ENCODE results near the gene ZFYVE28.
"Not testable (repeated sequence)": the region's sequence is repeated elsewhere in the genome, so short reads cannot be mapped to it uniquely, and the experiment has no call there.

The ZFYVE28 gene

GRCh38 chr4:2446656-2447564 lies 28.5 kb upstream of the ZFYVE28 start:
- DNase-seq (ENCODE audit: low read depth in 2 of 2) = no peak

DNA sequence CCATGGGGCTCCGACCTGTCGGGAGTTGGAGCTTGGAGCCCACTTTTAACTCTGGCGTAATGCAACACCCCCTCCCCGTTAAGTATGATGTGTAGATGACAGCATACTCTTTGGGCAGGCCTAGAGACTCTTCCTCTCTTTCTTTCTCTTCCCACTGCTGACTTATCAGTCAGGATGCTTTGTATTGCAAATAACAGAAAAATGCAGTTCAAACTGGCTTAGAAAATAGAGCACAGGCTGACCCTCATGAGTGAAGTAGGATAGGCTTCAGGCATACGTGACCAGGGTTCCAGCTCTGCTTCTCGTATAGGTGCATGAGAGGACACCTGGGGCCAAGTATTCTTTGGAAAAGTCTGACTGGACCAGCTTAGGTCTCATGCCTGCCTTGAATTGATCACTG lies 27.1 kb upstream of the ZFYVE28 start:
- DNase-seq (ENCODE audit: low read depth in 2 of 2) = no peak

DNA sequence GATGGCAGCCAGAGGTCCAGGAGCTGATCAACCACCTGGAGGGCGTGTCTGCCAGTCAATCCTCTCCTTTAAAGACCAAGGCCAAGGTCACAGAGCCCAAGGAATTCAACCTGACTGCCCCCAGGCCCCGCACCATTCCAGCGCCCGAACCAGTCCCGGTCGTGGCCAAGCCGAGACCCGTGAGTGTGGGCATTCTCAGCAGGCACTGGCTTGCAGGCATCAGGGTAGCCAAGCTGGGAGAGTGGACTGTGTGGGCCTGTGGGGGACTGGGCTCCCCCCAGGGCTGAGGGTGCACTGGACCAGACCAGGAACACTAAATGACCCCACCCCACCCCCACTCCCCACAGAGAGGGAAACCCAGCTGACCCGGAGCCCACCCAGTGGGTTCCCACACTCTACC lies 26.7 kb upstream of the ZFYVE28 start:
- no peak for DNase-seq (ENCODE audit: low read depth in 2 of 2)

GRCh38 chr4:2443956-2444740 lies 25.7 kb upstream of the ZFYVE28 start:
- no peak for DNase-seq (ENCODE audit: low read depth in 2 of 2)

DNA sequence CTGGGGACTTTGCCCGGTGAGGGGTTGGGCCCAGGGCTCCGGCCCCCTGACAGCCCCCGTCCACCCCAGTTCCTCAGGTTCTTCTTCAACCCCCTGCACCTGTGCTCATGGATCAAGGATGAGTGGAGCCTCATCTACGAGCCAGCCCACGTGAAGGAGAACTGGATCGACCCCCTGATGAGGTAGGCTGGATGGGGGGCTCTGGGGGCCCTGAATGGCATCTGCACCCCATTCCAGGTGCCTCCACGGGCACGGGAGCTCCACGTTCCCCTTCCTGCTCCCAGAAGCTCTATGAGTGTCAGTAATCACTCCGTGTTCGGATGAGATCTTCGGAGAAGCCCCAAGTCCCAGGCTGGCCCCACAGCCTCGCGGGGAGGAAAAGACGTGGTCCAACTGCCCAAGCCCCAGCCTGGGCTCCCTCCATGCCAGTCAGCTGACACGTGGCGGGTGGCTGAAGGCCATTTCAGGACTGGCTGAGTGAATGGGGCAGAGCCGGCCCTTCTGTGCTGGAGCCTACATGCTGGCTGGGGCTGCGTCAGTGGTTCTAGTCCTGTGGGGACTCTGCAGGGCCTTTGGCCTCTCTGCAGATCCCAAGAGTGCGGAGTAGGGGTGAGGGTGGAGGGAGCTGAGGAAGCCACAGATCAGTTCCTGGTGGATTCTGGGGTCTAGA lies 24.8 kb upstream of the ZFYVE28 start:
- no peak for DNase-seq (ENCODE audit: low read depth in 2 of 2)

- DNase-seq (ENCODE audit: low read depth in 2 of 2) = no peak
These were observed 23.9 kb upstream of the ZFYVE28 start for GRCh38 chr4:2442175-2442993.

DNA sequence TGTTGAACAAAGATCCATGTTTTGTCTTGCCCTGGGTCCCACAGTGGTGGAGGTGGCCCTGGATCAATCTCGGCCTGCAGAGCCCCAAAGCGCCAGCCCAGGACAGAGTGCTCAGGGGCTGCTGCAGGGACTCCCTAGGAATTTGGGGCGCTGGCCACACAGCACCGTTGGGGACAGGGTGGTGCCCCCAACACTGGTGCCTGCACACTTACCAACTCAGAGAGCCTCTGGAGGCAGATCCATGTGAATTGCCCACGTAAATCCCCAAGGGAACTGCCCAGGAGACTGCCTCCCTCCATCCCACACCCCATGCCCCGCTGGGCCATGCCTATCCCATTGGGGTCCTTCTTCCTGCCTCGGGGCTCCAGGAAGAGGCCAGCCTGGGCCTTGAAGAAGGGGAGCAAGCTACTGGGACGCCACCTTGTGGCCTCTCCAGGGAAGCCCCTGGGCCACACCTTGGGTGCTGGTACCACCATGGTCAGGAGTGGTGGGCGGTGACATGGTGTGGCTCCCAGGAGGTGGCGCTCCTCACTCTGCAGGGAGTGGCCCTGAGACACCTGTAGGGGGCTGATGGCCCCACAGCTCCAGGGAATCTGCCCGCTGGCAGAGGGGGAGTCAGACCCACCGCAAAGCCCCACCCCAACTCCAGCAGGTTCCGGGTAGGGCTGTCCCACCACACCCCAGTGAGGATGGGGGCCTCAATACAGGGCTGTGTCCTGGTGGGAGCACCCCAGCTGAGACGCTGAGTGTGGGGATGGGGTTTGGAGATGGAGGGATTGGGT lies 23.1 kb upstream of the ZFYVE28 start:
- DNase-seq (ENCODE audit: low read depth in 2 of 2) = peak; percentile 79 to 82

DNA sequence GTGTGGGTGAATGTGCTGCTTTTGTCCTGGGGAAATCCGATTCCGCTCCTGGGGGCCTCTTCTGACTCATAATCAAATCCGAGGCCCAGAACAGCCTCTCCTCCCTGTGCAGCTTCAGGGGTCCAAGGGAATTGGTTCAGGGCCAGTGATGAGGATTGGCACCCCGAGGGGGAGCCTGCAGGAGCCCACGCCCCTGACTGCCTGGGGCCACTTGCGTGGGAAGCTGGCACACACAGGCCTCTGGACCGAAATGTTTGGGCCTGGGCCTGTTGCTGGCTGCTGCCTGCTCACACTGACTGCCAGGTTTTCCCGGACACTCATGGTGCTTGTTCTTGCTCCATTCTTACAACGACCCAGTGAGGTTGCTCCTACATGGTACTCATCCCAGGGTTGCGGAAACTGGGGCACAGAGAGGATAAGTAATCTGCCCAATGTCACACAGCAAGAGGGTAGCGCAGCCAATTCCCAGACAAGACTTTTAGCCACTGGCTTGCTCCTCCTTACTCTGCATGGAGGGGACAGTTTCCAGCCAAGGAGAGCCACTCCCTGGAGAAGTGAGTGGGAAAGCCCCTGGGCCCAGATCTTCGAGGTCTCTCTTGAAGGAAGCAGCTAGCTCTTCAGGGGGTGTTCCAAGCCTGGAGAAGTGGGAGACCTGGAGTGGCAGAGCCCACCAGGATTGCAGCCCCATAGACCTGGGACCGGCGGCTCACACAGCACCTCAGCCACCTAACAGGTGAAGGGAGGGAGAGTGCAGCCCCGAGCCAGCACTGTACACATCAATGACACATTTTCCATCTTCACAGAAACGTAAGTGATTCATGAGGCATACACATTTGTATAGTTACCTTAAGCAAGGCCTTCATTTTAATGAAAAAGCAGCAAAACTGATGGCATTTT lies 20.6 kb upstream of the ZFYVE28 start:
- no peak for DNase-seq (ENCODE audit: low read depth in 2 of 2)

- no peak for DNase-seq (ENCODE audit: low read depth in 2 of 2)
These were observed 19.2 kb upstream of the ZFYVE28 start for GRCh38 chr4:2437475-2438215.

DNA sequence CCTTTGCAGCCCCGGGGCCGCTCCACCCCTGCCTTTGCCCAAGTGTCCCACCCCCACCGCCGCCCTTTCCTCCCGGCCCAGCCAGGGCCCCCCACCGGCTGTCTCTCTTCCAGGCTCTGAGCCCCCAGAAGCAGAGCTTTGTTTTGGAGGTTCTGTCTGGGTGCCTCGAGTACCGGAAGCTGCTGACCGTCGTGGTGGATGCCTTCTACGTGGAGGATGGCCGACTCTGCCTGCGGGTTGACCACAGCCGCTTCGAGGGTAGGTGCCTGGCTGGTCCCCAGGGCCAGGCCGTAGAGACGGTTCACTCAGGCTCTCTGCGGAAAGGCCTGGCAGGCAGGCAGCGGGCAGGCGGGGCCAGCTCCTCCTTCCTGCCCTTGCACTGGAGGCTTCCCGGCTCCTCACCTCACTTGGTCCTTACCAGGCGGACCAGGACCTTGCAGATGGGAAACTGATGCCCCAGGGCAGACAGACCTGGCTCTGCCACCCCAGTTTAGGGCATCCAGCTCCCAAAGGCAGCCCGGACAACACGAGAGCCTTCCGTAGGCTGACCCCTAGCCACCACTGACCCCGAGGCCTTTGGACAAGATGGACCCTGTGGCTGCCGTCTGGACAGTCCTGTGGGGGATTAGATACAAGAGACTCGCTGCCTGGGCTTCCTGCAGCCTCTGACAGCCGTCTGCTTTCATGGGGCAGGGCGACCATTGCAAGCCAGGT lies 18.5 kb upstream of the ZFYVE28 start:
- DNase-seq (ENCODE audit: low read depth in 2 of 2) = no peak

DNA sequence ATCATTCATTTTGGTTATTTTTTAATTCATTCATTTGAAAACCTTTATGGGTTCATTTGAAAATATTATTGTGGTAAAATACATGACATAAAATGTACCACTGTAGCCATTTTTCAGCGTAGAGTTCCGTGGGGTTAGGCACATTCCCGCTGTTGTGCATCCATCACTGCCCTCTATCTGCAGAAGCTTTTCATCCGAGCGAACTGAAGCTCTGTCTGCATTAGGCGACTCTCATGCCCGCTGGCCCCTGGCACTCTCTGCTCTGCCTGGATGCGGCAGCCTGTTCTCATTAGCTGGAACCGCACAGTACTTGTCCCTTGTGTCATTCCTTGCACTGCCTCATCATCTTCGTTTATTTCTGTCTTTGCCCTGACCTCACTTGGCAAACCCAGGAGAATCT lies 17.9 kb upstream of the ZFYVE28 start:
- DNase-seq (ENCODE audit: low read depth in 2 of 2) = no peak

DNA sequence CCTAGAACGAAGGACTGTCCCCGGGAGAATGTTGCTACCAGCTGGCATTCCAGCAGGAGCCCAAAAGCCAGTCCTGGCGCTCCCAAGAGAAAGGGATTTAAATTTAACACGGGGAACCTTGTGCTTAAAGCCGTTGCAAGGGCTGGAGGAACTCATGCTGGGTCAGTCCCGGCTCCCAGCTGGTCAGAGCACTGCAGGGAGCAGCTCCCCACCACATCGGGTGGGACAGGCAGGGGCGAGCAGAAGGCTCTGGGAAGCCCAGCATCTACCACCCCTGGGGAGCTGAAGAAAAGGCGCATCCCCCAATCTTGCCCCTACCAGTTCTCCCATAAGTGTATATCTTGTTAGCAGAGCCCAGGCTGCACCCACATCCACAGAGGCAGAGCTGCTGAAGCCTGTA lies 16.0 kb upstream of the ZFYVE28 start:
- DNase-seq (ENCODE audit: low read depth in 2 of 2) = no peak

- no peak for DNase-seq (ENCODE audit: low read depth in 2 of 2)
These were observed 15.3 kb upstream of the ZFYVE28 start for GRCh38 chr4:2433609-2434350.

DNA sequence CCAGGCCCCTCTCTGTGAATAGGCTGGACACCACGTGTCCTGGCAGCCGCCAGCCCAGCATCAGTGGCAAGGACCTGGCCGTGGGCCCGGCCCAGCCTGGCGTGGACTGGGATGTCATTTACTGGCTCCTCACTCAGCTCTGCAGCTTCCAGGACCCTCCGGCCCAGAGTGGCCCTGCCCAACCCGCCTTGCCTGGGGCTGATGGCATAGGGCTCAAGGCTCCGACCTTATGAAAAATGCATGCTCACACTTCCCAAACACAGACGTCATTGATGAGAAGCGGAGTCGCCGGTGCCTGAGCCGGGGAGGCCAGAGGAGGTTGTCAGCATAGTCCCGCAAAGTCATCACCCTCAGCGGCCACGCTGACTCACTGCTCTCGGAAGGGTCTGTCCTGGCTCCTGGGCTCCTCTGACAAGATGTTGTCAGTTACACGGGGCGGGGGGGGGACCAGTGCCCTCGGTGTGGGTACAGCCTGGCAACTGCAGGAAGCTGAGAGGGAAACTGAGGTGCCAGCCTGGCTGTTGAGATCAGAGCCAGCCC lies 14.6 kb upstream of the ZFYVE28 start:
- DNase-seq (ENCODE audit: low read depth in 2 of 2) = no peak

DNA sequence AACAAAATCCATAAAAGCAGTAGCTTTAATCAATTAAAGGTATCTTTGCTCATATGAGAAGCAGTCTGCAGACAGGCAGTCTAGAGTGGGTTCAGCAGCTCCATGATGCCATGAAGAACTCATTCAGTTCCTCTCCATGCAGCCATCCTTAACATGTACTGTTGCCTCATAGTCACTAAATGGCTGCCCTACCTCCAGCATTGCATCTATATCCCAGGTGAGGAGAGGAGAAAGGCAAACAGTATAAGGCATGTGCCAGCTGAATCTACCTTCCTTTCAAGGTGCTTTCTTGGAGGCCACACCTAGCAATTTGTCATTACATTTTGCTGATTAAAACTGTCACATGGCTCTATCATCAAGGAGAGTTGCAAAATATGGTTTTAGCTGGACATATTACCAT lies 13.6 kb upstream of the ZFYVE28 start:
- no peak for DNase-seq (ENCODE audit: low read depth in 2 of 2)

DNA sequence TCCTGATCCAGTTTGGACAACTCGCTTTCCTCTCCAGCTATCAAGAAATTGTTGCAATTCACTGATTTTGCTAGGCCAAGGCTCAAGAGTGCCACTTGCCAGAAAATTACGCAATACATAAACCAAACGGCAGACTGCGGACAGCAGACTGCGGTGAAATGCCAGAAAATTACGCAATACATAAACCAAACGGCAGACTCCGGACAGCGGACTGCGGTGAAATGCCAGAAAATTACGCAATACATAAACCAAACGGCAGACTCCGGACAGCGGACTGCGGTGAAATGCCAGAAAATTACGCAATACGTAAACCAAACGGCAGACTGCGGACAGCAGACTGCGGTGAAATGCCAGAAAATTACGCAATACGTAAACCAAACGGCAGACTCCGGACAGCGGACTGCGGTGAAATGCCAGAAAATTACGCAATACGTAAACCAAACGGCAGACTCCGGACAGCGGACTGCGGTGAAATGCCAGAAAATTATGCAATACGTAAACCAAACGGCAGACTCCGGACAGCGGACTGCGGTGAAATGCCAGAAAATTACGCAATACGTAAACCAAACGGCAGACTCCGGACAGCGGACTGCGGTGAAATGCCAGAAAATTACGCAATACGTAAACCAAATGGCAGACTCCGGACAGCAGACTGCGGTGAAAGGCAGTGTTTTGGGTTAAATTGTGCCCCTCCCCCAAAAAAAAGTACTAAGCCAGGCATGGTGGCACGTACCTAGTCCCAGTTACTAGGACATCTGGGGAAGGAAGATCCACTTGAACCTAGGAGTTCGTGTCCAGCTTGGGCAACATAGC lies 11.7 kb upstream of the ZFYVE28 start:
- DNase-seq (ENCODE audit: low read depth in 2 of 2) = not testable (repeated sequence)

All from stimulated activated CD4-positive, alpha-beta T cell treated with anti-CD3 and anti-CD28 coated beads, Interleukin-4, amount 100 ng/mL, for 48 hours (primary cell).